ENCODE results near the gene CLDN24.

CLDN24 gene

DNA sequence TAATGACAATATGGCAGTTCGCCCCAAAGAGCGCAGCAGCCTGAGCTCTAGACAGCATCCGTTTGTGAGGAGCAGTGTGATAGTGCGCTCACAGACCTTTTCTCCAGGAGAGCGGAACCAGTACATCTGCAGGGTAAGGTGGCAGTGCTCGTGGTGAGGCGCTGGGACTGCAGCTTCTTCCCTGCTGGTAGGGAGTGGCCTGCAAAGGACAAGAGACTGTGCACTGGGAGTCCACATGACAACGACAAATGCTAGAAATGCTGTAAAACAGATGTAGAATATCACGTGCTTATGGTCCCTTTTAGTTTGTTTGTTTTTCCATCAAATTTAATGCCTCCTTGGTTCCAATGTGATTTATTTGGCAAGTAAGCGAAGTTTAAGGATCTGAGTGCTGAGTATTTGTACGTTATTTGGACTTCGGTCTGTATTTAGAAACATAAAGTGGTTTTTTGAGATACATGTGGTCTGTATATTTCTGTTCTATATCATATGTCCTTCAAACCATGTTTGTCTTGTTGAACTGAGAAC lies 37.9 kb downstream of the CLDN24 start:
- H3K4me1 ChIP-seq (ENCODE audit: control insufficient read depth, insufficient read depth, low read length) = no peaks in the 10 kb centered on the region
- H3K4me3 ChIP-seq (ENCODE audit: low read depth, low read length) = no peak overlapping the region
- H3K27me3 ChIP-seq (ENCODE audit: control insufficient read depth, insufficient read depth, low read length) = no peaks in the 10 kb centered on the region
- peaks cover 92% of the 10 kb centered on the region for H3K36me3 ChIP-seq (ENCODE audit: control insufficient read depth, insufficient read depth, low read length)
- no peak overlapping the region for H3K9ac ChIP-seq (ENCODE audit: low read depth, low read length)
- H3K9me3 ChIP-seq (ENCODE audit: control insufficient read depth, insufficient read depth, low read length) = no peaks in the 10 kb centered on the region
- no peak overlapping the region for H3K27ac ChIP-seq (ENCODE audit: low read depth, low read length)

- Histone ChIP-seq H3K9me3 (ENCODE audit: control insufficient read depth, insufficient read depth, low read length) (no peaks in the 10 kb centered on the region; the same call in 1 of the 2 replicates), H3K36me3 (ENCODE audit: control insufficient read depth, insufficient read depth, low read length) (peaks cover 62% of the 10 kb centered on the region), H3K27ac (ENCODE audit: low read depth, low read length) (no peak overlapping the region), H3K27me3 (ENCODE audit: control insufficient read depth, insufficient read depth, low read length) (no peaks in the 10 kb centered on the region), H3K9ac (ENCODE audit: low read depth, low read length) (no peak overlapping the region), H3K4me1 (ENCODE audit: control insufficient read depth, insufficient read depth, low read length) (no peaks in the 10 kb centered on the region), H3K4me3 (ENCODE audit: low read depth, low read length) (no peak overlapping the region)
Measured at GRCh38 chr4:183276106-183276505, 46.1 kb downstream of the CLDN24 start.

- no peaks in the 10 kb centered on the region; the same call in 1 of the 2 replicates for H3K9me3 ChIP-seq (ENCODE audit: control insufficient read depth, insufficient read depth, low read length)
- H3K27me3 ChIP-seq (ENCODE audit: control insufficient read depth, insufficient read depth, low read length) = no peaks in the 10 kb centered on the region
- no peaks in the 10 kb centered on the region for H3K4me1 ChIP-seq (ENCODE audit: control insufficient read depth, insufficient read depth, low read length)
- H3K9ac ChIP-seq (ENCODE audit: low read depth, low read length) = no peak overlapping the region
- H3K4me3 ChIP-seq (ENCODE audit: low read depth, low read length) = no peak overlapping the region
- peaks cover 89% of the 10 kb centered on the region for H3K36me3 ChIP-seq (ENCODE audit: control insufficient read depth, insufficient read depth, low read length)
- no peak overlapping the region for H3K27ac ChIP-seq (ENCODE audit: low read depth, low read length)
Measured at GRCh38 chr4:183272384-183272783, 49.8 kb downstream of the CLDN24 start.
